ENCODE data around the gene GFPT2. TPM values are rescaled to one million over a fixed set of nuclear protein-coding genes. Genes with fewer than 3 reads are reported as not detected.

GFPT2 gene
- total RNA-seq, 1 donor from 2014 or later, result 70.7 TPM

DNA sequence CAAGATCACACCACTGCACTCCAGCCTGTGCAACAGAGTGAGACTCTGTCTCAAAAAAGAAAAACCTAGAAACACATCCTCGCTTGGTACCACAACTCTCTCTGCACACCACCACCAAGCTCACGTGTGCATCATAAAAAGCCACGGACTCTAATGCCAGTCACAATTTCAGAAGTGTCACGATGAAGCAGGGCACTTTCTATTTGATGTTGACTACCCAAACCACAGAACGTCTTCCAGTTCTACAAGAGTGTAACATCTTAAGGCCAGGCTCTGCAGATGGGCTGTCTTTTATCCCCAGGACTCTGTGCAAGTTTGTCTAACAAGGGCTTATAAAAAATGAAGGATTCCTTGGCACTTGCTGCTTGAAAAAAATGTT, 22.9 kb downstream of the GFPT2 start:
- no peaks in the 10 kb centered on the region for H3K27me3 Mint-ChIP-seq (ENCODE audit: unreplicated experiment)
- H3K4me3 Mint-ChIP-seq (ENCODE audit: unreplicated experiment), result no peak overlapping the region
- TF ChIP-seq, protein P1, sequence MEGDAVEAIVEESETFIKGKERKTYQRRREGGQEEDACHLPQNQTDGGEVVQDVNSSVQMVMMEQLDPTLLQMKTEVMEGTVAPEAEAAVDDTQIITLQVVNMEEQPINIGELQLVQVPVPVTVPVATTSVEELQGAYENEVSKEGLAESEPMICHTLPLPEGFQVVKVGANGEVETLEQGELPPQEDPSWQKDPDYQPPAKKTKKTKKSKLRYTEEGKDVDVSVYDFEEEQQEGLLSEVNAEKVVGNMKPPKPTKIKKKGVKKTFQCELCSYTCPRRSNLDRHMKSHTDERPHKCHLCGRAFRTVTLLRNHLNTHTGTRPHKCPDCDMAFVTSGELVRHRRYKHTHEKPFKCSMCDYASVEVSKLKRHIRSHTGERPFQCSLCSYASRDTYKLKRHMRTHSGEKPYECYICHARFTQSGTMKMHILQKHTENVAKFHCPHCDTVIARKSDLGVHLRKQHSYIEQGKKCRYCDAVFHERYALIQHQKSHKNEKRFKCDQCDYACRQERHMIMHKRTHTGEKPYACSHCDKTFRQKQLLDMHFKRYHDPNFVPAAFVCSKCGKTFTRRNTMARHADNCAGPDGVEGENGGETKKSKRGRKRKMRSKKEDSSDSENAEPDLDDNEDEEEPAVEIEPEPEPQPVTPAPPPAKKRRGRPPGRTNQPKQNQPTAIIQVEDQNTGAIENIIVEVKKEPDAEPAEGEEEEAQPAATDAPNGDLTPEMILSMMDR (IDR thresholded peaks at IDR 0.05), result no peak
- no peaks in the 10 kb centered on the region for H3K9me3 Mint-ChIP-seq (ENCODE audit: unreplicated experiment)
- no peak for DNase-seq (ENCODE audit: extremely low spot score, unreplicated experiment)
- H3K36me3 Mint-ChIP-seq (ENCODE audit: unreplicated experiment), result peaks cover 37% of the 10 kb centered on the region
- peak overlapping the region; percentile 84 for H3K27ac Mint-ChIP-seq (ENCODE audit: unreplicated experiment)
- peaks cover 58% of the 10 kb centered on the region for H3K4me1 Mint-ChIP-seq (ENCODE audit: unreplicated experiment)

DNA sequence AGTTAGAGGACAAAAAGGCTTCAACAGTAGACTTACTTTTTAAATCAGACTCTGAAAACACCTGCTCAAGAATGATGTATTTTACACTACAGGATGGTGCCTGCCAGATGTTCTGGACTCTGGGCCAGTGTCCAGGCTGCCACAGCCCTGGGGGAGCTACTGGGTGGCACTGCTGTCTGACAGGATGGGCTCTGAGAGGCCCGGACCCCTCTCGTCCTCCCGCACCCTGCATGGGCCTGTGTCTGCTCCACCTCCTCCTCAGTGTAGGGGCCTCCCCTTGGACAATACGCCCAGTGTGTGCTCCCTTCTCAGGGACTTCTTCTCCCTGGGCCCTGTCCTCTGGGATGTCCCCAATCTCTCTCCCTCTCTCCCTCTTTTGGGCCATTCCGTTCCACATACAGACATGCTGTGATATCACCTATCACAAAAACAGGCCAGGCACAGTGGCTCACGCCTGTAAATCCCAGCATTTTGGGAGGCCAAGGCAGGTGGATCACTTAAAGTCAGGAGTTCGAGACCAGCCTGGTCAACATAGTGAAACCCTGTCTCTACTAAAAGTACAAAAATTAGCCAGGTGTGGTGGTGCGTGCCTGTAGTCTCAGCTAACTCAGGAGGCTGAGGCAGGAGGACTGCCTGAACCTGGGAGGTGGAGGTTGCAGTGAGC, 23.4 kb downstream of the GFPT2 start:
- H3K27ac Mint-ChIP-seq (ENCODE audit: unreplicated experiment), result peak overlapping the region; percentile 84
- no peaks in the 10 kb centered on the region for H3K9me3 Mint-ChIP-seq (ENCODE audit: unreplicated experiment)
- H3K4me3 Mint-ChIP-seq (ENCODE audit: unreplicated experiment), result no peak overlapping the region
- TF ChIP-seq, protein P1 (IDR thresholded peaks at IDR 0.05), result no peak
- peaks cover 41% of the 10 kb centered on the region for H3K36me3 Mint-ChIP-seq (ENCODE audit: unreplicated experiment)
- H3K27me3 Mint-ChIP-seq (ENCODE audit: unreplicated experiment), result no peaks in the 10 kb centered on the region
- H3K4me1 Mint-ChIP-seq (ENCODE audit: unreplicated experiment), result peaks cover 58% of the 10 kb centered on the region
- no peak for DNase-seq (ENCODE audit: extremely low spot score, unreplicated experiment)

DNA sequence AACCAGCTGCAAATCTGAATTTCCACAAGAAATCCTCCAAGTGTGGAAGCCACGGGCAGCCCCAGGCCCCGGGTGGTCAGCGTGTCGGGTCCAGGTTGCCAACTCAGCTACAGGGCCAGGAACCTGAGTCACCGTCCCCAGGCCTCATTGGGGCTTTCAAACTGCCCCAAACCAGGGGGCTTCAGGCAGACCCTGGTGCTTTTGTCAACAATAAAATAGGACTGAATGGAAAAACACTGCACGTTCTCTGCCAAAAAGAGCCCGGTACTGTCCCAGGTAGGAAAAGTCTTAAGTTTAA, 24.0 kb downstream of the GFPT2 start:
- Mint-ChIP-seq H3K27ac (ENCODE audit: unreplicated experiment) (no peak overlapping the region), H3K4me3 (ENCODE audit: unreplicated experiment) (no peak overlapping the region), H3K36me3 (ENCODE audit: unreplicated experiment) (peaks cover 43% of the 10 kb centered on the region), H3K9me3 (ENCODE audit: unreplicated experiment) (no peaks in the 10 kb centered on the region), H3K27me3 (ENCODE audit: unreplicated experiment) (no peaks in the 10 kb centered on the region), H3K4me1 (ENCODE audit: unreplicated experiment) (peaks cover 57% of the 10 kb centered on the region)
- TF ChIP-seq, protein P1 (IDR thresholded peaks at IDR 0.05), result no peak
- DNase-seq (ENCODE audit: extremely low spot score, unreplicated experiment), result no peak

DNA sequence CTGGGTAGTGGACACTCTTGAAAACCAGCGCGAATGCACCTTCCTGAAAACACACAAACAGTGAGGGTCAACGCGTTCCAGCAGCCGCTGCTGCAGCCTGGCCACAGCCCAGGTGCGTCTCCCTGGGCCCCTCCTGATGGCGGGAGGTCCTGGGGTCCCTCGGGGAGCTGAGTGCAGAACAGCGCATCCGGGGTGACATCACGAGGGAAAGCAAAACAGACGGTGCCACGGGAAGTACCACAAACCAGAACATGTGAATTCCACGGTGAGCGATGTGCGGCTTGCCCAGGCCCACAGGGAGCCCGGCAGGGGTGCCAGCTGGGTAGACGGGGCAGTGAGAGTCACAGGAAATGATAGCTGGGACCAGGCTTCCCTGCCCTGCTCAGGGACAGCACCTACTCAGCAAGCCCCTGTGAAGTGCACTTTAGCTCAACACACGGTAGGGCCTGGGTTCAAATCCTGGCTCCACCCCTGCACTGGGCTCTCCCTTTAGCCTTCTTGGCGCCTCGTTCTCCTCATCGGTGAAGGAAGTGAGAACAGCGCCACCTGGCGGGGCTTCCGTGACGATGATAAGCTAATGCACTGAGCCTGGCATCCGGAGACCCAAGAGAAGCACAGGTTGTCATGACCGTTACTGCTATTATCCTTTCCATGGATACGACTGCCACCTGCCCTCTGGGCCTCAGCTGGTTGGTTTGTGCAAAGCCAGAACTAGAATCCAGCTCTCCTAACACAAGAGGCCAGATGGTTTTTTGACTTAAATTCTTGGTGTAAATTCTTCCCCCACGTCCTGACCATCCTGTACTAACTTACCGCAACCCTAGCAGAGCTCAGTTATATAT, 24.6 kb downstream of the GFPT2 start:
- no peaks in the 10 kb centered on the region for H3K9me3 Mint-ChIP-seq (ENCODE audit: unreplicated experiment)
- no peaks in the 10 kb centered on the region for H3K27me3 Mint-ChIP-seq (ENCODE audit: unreplicated experiment)
- TF ChIP-seq, protein P1 (IDR thresholded peaks at IDR 0.05), result peak; percentile 72
- no peak overlapping the region for H3K4me3 Mint-ChIP-seq (ENCODE audit: unreplicated experiment)
- H3K4me1 Mint-ChIP-seq (ENCODE audit: unreplicated experiment), result peaks cover 56% of the 10 kb centered on the region
- DNase-seq (ENCODE audit: extremely low spot score, unreplicated experiment), result peak; percentile 90
- H3K36me3 Mint-ChIP-seq (ENCODE audit: unreplicated experiment), result peaks cover 45% of the 10 kb centered on the region
- H3K27ac Mint-ChIP-seq (ENCODE audit: unreplicated experiment), result no peak overlapping the region

DNA sequence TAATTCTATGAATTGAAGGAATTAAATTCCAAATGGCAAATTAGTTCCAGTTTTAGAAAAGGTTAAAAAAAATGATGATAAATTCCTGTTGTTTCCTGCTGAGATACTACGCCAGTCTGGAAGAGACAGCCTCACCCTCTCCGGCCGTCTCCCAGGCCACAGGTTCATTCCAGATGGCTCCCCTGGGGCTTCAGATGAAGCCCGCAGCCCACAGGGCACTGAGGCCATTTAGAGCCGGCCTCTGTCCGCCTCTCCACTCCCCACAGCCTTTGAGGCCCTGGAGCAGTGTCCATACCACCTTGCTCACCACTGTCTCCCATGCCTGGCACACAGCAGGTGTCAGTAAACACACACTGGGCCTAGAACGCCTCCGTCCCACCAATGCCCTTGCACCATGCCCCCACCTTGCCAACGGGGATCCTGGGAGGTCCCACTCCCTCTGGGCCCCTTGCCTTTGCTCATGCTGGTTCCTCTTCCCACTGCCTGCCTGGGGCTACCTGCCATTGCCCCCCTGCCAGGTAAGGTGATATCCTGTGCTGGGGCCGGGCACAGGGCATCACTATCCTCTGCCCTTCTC, 26.1 kb downstream of the GFPT2 start:
- no peaks in the 10 kb centered on the region for H3K9me3 Mint-ChIP-seq (ENCODE audit: unreplicated experiment)
- H3K36me3 Mint-ChIP-seq (ENCODE audit: unreplicated experiment), result peaks cover 45% of the 10 kb centered on the region
- DNase-seq (ENCODE audit: extremely low spot score, unreplicated experiment), result no peak
- H3K4me1 Mint-ChIP-seq (ENCODE audit: unreplicated experiment), result peaks cover 42% of the 10 kb centered on the region
- H3K27me3 Mint-ChIP-seq (ENCODE audit: unreplicated experiment), result no peaks in the 10 kb centered on the region
- TF ChIP-seq, protein P1 (IDR thresholded peaks at IDR 0.05), result no peak
- no peak overlapping the region for H3K27ac Mint-ChIP-seq (ENCODE audit: unreplicated experiment)
- no peak overlapping the region for H3K4me3 Mint-ChIP-seq (ENCODE audit: unreplicated experiment)

Measured in osteocyte (in vitro differentiated cells).